IMR-90 (cell line): ENCODE data around the gene ELMO1. TPM values are rescaled to one million over a fixed set of nuclear protein-coding genes. Genes with fewer than 3 reads are reported as not detected.

Experiments
- ATAC-seq: fragments of 200-7000 bp; cut with Tn5 transposase; 2 replicates; pipeline ENCODE4 v1.9.1; 2020; ENCODE audit warnings: low read depth, mild to moderate bottlenecking, moderate library complexity
- BruUV-seq: library from RNA; stranded (reverse); fragments of 400-500 nt; replicated peaks from 2 replicates; lab custom pipeline; 2021; lab: Mats Ljungman, UMichigan
- CTCF ChIA-PET: fragments of 300-600 bp; formaldehyde crosslinking; extraction: SDS; loops from one replicate; lab custom pipeline; 2021; ENCODE audit warnings: antibody characterized with exemption; lab: Yijun Ruan, JAX
- POLR2A ChIA-PET: fragments of 300-600 bp; sonication (Branson Sonifier 250); formaldehyde crosslinking; loops from one replicate; lab custom pipeline; 2022; ENCODE audit warnings: antibody characterized with exemption; ENCODE audit not compliant: unreplicated experiment; lab: Charles Lee
- DNase-seq: peaks from one replicate; pipeline ENCODE4 v3.0.0; 2013
- H2AFZ ChIP-seq: replicated peaks from 2 replicates; pipeline ENCODE3; 2013; ENCODE audit warnings: low read length, mild to moderate bottlenecking; ENCODE audit not compliant: poor library complexity
- H2AK5ac ChIP-seq: 2 replicates; pipeline ENCODE4 v1.6.1; 2013; ENCODE audit warnings: low read depth, low read length, inconsistent platforms
- H2AK9ac ChIP-seq: replicated peaks from 2 replicates; pipeline ENCODE3; 2013; ENCODE audit warnings: mild to moderate bottlenecking, low read depth, low read length, moderate library complexity; ENCODE audit not compliant: poor library complexity
- H2BK120ac ChIP-seq: 2 replicates; pipeline ENCODE4 v1.6.1; 2013; ENCODE audit warnings: low read depth, low read length, inconsistent platforms
- H2BK15ac ChIP-seq: 3 replicates; pipeline ENCODE4 v1.6.1; 2013; ENCODE audit warnings: low read depth, low read length, inconsistent platforms
- H2BK20ac ChIP-seq: 2 replicates; pipeline ENCODE4 v1.6.1; 2013; ENCODE audit warnings: low read depth, mild to moderate bottlenecking, inconsistent platforms, low read length, moderate library complexity
- H2BK5ac ChIP-seq: 2 replicates; pipeline ENCODE4 v1.6.1; 2013; ENCODE audit warnings: mild to moderate bottlenecking, low read depth, low read length, inconsistent platforms; ENCODE audit not compliant: poor library complexity, severe bottlenecking
- H3K14ac ChIP-seq: replicated peaks from 2 replicates; pipeline ENCODE4 v1.6.1; 2013; ENCODE audit warnings: low read depth, low read length, inconsistent platforms
- H3K18ac ChIP-seq: 2 replicates; pipeline ENCODE4 v1.6.1; 2013; ENCODE audit warnings: low read depth, low read length, control low read depth
- H3K23ac ChIP-seq: 2 replicates; pipeline ENCODE4 v1.6.1; 2013; ENCODE audit warnings: low read depth, low read length, inconsistent platforms
- H3K27ac ChIP-seq: 2 replicates; pipeline ENCODE4 v1.5.1; 2013; ENCODE audit warnings: mild to moderate bottlenecking, control low read depth, low read length; ENCODE audit not compliant: insufficient read depth
- H3K27me3 ChIP-seq: 2 replicates; pipeline ENCODE4 v1.6.1; 2013; ENCODE audit warnings: low read length; ENCODE audit not compliant: control insufficient read depth, insufficient read depth
- H3K36me3 ChIP-seq: 2 replicates; pipeline ENCODE4 v1.6.1; 2013; ENCODE audit warnings: low read length, mixed read lengths; ENCODE audit not compliant: control insufficient read depth, insufficient read depth
- H3K4ac ChIP-seq: 2 replicates; pipeline ENCODE4 v1.6.1; 2013; ENCODE audit warnings: low read depth, low read length, inconsistent platforms
- H3K4me1 ChIP-seq: 2 replicates; pipeline ENCODE4 v1.6.1; 2013; ENCODE audit warnings: low read length, mixed read lengths; ENCODE audit not compliant: control insufficient read depth, insufficient read depth
- H3K4me2 ChIP-seq: 2 replicates; pipeline ENCODE4 v1.6.1; 2013; ENCODE audit warnings: low read depth, mild to moderate bottlenecking, control low read depth, low read length, moderate library complexity
- H3K4me3 ChIP-seq: 2 replicates; pipeline ENCODE4 v1.5.1; 2013; ENCODE audit warnings: low read depth, mild to moderate bottlenecking, control low read depth, low read length, moderate library complexity; ENCODE audit not compliant: insufficient read depth
- H3K56ac ChIP-seq: 2 replicates; pipeline ENCODE4 v1.6.1; 2013; ENCODE audit warnings: low read length, inconsistent platforms; ENCODE audit not compliant: insufficient read depth; ENCODE audit errors: extremely low read depth
- H3K79me1 ChIP-seq, 2 experiments: 2 replicates each; pipeline ENCODE4 v1.6.1; 2013; ENCODE audit warnings: low read length in 2 of 2, inconsistent platforms in 1 of 2, low read depth in 1 of 2
- H3K9ac ChIP-seq: 2 replicates; pipeline ENCODE4 v1.6.1; 2013; ENCODE audit warnings: low read depth, low read length, control low read depth
- H3K9me1 ChIP-seq: 2 replicates; pipeline ENCODE4 v1.6.1; 2013; ENCODE audit warnings: low read length, inconsistent platforms; ENCODE audit not compliant: insufficient read depth
- H3K9me3 ChIP-seq: 2 replicates; pipeline ENCODE4 v1.6.1; 2013; ENCODE audit warnings: low read length; ENCODE audit not compliant: control insufficient read depth, insufficient read depth
- H4K20me1 ChIP-seq: 2 replicates; pipeline ENCODE4 v1.6.1; 2013; ENCODE audit warnings: low read length, inconsistent platforms; ENCODE audit not compliant: insufficient read depth
- H4K5ac ChIP-seq: 2 replicates; pipeline ENCODE4 v1.6.1; 2013; ENCODE audit warnings: mild to moderate bottlenecking, low read depth, low read length, control low read depth
- H4K8ac ChIP-seq, 2 experiments: 2 replicates each; pipeline ENCODE4 v1.6.1; 2013; ENCODE audit warnings: low read depth in 2 of 2, low read length in 2 of 2, control low read depth in 1 of 2, inconsistent platforms in 1 of 2
- H4K91ac ChIP-seq: 2 replicates; pipeline ENCODE4 v1.6.1; 2013; ENCODE audit warnings: low read depth, low read length, inconsistent platforms; ENCODE audit not compliant: insufficient read depth
- BHLHE40 ChIP-seq: fragments of 150-350 bp; IDR thresholded peaks from 2 replicates; pipeline ENCODE4 v1.6.1; 2016; ENCODE audit warnings: mild to moderate bottlenecking, low read depth, low read length
- CEBPB ChIP-seq: IDR thresholded peaks from 2 replicates; pipeline ENCODE4 v1.6.1; 2012; ENCODE audit warnings: low read depth, low read length, improper control_type of control experiment
- CHD1 ChIP-seq: IDR thresholded peaks from 2 replicates; pipeline ENCODE4 v1.6.1; 2012; ENCODE audit warnings: low read depth, low read length, improper control_type of control experiment
- CTCF ChIP-seq: conservative IDR thresholded peaks from 2 replicates; pipeline ENCODE4 v1.5.1; 2012; ENCODE audit warnings: mild to moderate bottlenecking, low read depth, low read length, improper control_type of control experiment
- ELK1 ChIP-seq: fragments of 150-350 bp; IDR thresholded peaks from 2 replicates; pipeline ENCODE4 v1.6.1; 2016; ENCODE audit warnings: low read depth, mild to moderate bottlenecking, low read length, moderate library complexity, borderline replicate concordance
- FOS ChIP-seq: fragments of 150-350 bp; IDR thresholded peaks from 2 replicates; pipeline ENCODE4 v1.6.1; 2016; ENCODE audit warnings: low read depth, low read length
- MAFK ChIP-seq: IDR thresholded peaks from 2 replicates; pipeline ENCODE4 v1.6.1; 2012; ENCODE audit warnings: low read depth, low read length, improper control_type of control experiment
- SMC3 ChIP-seq: fragments of 150-350 bp; IDR thresholded peaks from 2 replicates; pipeline ENCODE4 v1.6.1; 2016; ENCODE audit warnings: low read depth, mild to moderate bottlenecking, antibody characterized with exemption, low read length, moderate library complexity
- WGBS, 2 experiments: methylation state at CpG; one replicate each; pipeline versions ENCODE4 v1.1.5 to v1.1.7; 2013; ENCODE audit warnings: missing lambda C conversion rate in 2 of 2; ENCODE audit not compliant: insufficient read length in 1 of 2; ENCODE audit errors: extremely low coverage in 2 of 2; 5-methylcytosine and 5-hydroxymethylcytosine counted together
- dilution Hi-C: fragments of 300-500 bp; cut with HindIII; formaldehyde crosslinking; loops from one replicate; pipeline ENCODE4 v1.14.3; 2018; ENCODE audit warnings: low sequenced_read_pairs; ENCODE audit not compliant: unreplicated experiment
- in situ Hi-C: fragments of 300-500 bp; cut with MboI; formaldehyde crosslinking; loops from 3 replicates; pipeline ENCODE4 v1.14.3; 2019; ENCODE audit warnings: low sequenced_read_pairs, inconsistent platforms, mixed read lengths
- intact Hi-C: fragments of 100-400 bp; cut with micrococcal nuclease; formaldehyde crosslinking; loops from 2 replicates; pipeline ENCODE4 v1.10.0; 2022
- polyA plus RNA-seq, 3 experiments: library from polyadenylated mRNA; depleted of rRNA; stranded (reverse); fragments of >200 nt; gene quantifications; 2 replicates each; pipeline ENCODE4 v1.2.3, GENCODE V29; 2012; ENCODE audit warnings: low replicate concordance in 1 of 3
- total RNA-seq: library from RNA; depleted of rRNA; stranded (reverse); fragments of >200 nt; gene quantifications from 2 replicates; pipeline ENCODE4 v1.2.3, GENCODE V29; 2012

Gene ELMO1
- total and polyA plus RNA-seq, 2 of the 4 experiments (the other 2 are of a cell fraction): 0.03 TPM; not detected in 1

- no peak overlapping the region for H2AFZ ChIP-seq
- BruUV-seq: no TSS peak
- H2AK5ac ChIP-seq: no peak overlapping the region
- no peaks in the 10 kb centered on the region for H3K36me3 ChIP-seq
- H3K27me3 ChIP-seq: no peaks in the 10 kb centered on the region
- WGBS, 2 experiments: 80% methylated on average over 1 of the region's 5 CpGs; no CpG with 5 or more reads in 1 of the 2 experiments
- H3K23ac ChIP-seq: no peak overlapping the region
- H2BK120ac ChIP-seq: no peak overlapping the region
- no peaks in the 10 kb centered on the region for H3K4me1 ChIP-seq
- H3K9me3 ChIP-seq: no peaks in the 10 kb centered on the region
- ChIA-PET CTCF (interaction anchor here (0.7 kb wide), 1 partner anchor 68 kb away, joined by 5 read pairs; no protein-coding TSS in a partner anchor), POLR2A (no interaction called here)
- no peaks in the 10 kb centered on the region for H3K9me1 ChIP-seq
- H3K18ac ChIP-seq: no peak overlapping the region
- DNase-seq: no peak
- no peak overlapping the region for H3K4ac ChIP-seq
- H2BK5ac ChIP-seq: no peak overlapping the region
- H4K91ac ChIP-seq: no peak overlapping the region
- H3K79me1 ChIP-seq: no peaks in the 10 kb centered on the region
- no peak overlapping the region for H3K9ac ChIP-seq
- H4K20me1 ChIP-seq: no peaks in the 10 kb centered on the region
- no peak overlapping the region for H4K5ac ChIP-seq
- H3K4me2 ChIP-seq: no peak overlapping the region
- no peak overlapping the region for H3K14ac ChIP-seq
- H4K8ac ChIP-seq: no peak overlapping the region
- H3K27ac ChIP-seq: no peak overlapping the region
- no peak overlapping the region for H2BK20ac ChIP-seq
- no peak overlapping the region for H2AK9ac ChIP-seq
- no peak overlapping the region for H2BK15ac ChIP-seq
- no peak overlapping the region for H3K4me3 ChIP-seq
- TF ChIP-seq BHLHE40 (no peak), CHD1 (no peak), CTCF (no peak), SMC3 (no peak), MAFK (no peak), CEBPB (no peak), ELK1 (no peak), FOS (no peak)
- intact Hi-C loops (no loop called here), in situ Hi-C loops (no loop called here), dilution Hi-C loops (no loop called here)
- no peak overlapping the region for H3K56ac ChIP-seq
- ATAC-seq: no peak
These were observed 564.3 kb downstream of the ELMO1 start for GRCh38 chr7:36884351-36884750.
